Vagina (tissue), 2 donors: Measurements from ENCODE around the gene RHOA.

Experiments used
- POLR2A ChIP-seq, 2 donors: fragments of 450-650 bp; IDR thresholded peaks; one replicate each; pipeline ENCODE4 v1.6.1; 2017; ENCODE audit warnings: antibody characterized with exemption in 2 of 2, mild to moderate bottlenecking in 2 of 2, moderate library complexity in 2 of 2
- POLR2AphosphoS5 ChIP-seq, 2 donors: sonication (generic); formaldehyde crosslinking; IDR thresholded peaks; one replicate each; pipeline ENCODE4 v1.9.0; 2017; ENCODE audit warnings: antibody characterized with exemption in 2 of 2, mild to moderate bottlenecking in 2 of 2, low read depth in 1 of 2; ENCODE audit not compliant: insufficient read depth in 1 of 2
- TF ChIP-seq, protein P1 (sequence below), 3 experiments: fragments of 450-650 bp in 2 of 3; fragments of 200-600 bp in 1 of 3; sonication (generic) in 1 of 3; IDR thresholded peaks; one replicate each; pipeline ENCODE4 v1.5.1; 2017 to 2019; ENCODE audit warnings: antibody characterized with exemption in 3 of 3, mild to moderate bottlenecking in 2 of 3, moderate library complexity in 2 of 3

DNA sequence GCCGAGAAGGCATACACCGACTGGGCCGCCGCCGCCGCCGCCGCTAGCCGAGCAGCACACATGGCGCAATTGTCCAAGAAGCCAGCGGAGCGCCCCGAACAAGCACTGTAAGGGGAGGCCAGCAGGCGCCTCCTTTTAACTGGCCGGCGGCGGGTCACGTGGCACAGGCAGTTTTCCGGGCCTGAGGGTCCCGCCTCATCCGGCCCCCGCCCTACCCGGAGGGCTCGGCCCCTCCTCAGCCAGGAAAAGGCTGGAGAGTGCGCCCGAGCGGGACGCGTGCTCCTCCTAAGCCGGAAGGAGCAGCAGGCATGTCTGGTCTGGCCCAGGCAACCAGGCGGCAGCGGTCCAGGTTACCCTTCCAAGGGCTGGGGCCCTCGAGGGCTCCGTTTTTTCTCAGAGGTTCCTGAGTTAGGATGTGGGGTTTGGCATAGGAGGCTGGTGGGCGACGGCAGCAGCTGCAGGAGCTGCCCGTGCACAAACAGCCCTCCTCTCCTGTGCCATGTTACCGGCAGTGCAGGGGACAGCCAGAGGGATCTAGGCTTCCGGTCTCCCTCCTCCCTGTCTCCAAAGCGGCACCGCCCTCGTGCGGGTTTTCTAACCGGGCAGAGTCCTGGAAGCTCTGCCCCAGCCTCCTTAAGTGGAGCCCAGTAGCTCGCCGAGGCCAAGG lies 53.4 kb downstream of the RHOA start, which contains the start of gene GPX1:
- TF ChIP-seq, protein P1, sequence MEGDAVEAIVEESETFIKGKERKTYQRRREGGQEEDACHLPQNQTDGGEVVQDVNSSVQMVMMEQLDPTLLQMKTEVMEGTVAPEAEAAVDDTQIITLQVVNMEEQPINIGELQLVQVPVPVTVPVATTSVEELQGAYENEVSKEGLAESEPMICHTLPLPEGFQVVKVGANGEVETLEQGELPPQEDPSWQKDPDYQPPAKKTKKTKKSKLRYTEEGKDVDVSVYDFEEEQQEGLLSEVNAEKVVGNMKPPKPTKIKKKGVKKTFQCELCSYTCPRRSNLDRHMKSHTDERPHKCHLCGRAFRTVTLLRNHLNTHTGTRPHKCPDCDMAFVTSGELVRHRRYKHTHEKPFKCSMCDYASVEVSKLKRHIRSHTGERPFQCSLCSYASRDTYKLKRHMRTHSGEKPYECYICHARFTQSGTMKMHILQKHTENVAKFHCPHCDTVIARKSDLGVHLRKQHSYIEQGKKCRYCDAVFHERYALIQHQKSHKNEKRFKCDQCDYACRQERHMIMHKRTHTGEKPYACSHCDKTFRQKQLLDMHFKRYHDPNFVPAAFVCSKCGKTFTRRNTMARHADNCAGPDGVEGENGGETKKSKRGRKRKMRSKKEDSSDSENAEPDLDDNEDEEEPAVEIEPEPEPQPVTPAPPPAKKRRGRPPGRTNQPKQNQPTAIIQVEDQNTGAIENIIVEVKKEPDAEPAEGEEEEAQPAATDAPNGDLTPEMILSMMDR (IDR thresholded peaks at IDR 0.05): no peak
- TF ChIP-seq POLR2A (IDR thresholded peaks at IDR 0.05) (peak in 1 of 2 donors; percentile 95), POLR2AphosphoS5 (IDR thresholded peaks at IDR 0.05; ENCODE audit: insufficient read depth in 1 of 2, low read depth in 1 of 2) (peak; percentile 98)
